Testis (tissue), 2 donors: ENCODE measurements around the gene PAPPA2.

Experiments used
- CTCF ChIP-seq, 3 experiments: fragments of 450-650 bp in 2 of 3; fragments of 200-600 bp in 1 of 3; sonication (generic) in 1 of 3; IDR thresholded peaks; one replicate each; pipeline ENCODE4 v1.5.1; 2016 to 2019; ENCODE audit warnings: antibody characterized with exemption in 3 of 3, mild to moderate bottlenecking in 2 of 3, moderate library complexity in 1 of 3
- POLR2A ChIP-seq: fragments of 450-650 bp; IDR thresholded peaks from one replicate; pipeline ENCODE4 v1.6.1; 2017; ENCODE audit warnings: antibody characterized with exemption, mild to moderate bottlenecking, moderate library complexity

- TF ChIP-seq CTCF (IDR thresholded peaks at IDR 0.05) (no peak), POLR2A (no peak)
Measured at GRCh38 chr1:176785056-176785455, 322.1 kb downstream of the PAPPA2 start.
